GM12878 (cell line): ENCODE results near the gene ACAP2. TPM values are rescaled to one million over a fixed set of nuclear protein-coding genes. Genes with fewer than 3 reads are reported as not detected.

ENCODE experiments used
- ATAC-seq: fragments of 200-7000 bp; cut with Tn5 transposase; 3 replicates; pipeline ENCODE4 v1.9.1; 2020; ENCODE audit warnings: mild to moderate bottlenecking, moderate library complexity
- BruUV-seq: library from RNA; stranded (reverse); fragments of 400-500 nt; replicated peaks from 2 replicates; lab custom pipeline; 2021; lab: Mats Ljungman, UMichigan
- CTCF ChIA-PET: fragments of 300-600 bp; sonication (Branson Sonifier 250); formaldehyde crosslinking; extraction: SDS; loops from one replicate; lab custom pipeline; 2021; ENCODE audit warnings: inconsistent platforms; lab: Yijun Ruan, JAX
- POLR2A ChIA-PET: fragments of 350-600 bp; formaldehyde crosslinking; extraction: SDS; loops from one replicate; lab custom pipeline; 2021; ENCODE audit warnings: inconsistent platforms; lab: Charles Lee
- RAD21 ChIA-PET: fragments of 300-600 bp; sonication (Branson Sonifier 250); formaldehyde crosslinking; loops from one replicate; lab custom pipeline; 2023; ENCODE audit warnings: antibody characterized with exemption; ENCODE audit not compliant: unreplicated experiment; lab: Charles Lee
- SMC1A ChIA-PET: fragments of 300-600 bp; sonication (Branson Sonifier 250); formaldehyde crosslinking; loops from one replicate; lab custom pipeline; 2023; ENCODE audit not compliant: unreplicated experiment, uncharacterized antibody; lab: Charles Lee
- DNase-seq: peaks from one replicate; pipeline ENCODE4 v3.0.0-alpha.2; 2011; ENCODE audit warnings: low read depth, low spot score
- FAIRE-seq: peaks from 3 replicates; lab custom pipeline; 2011; peaks lifted over from hg19 to GRCh38; lab: Jason Lieb, UNC
- H2AFZ ChIP-seq: 2 replicates; pipeline ENCODE4 v1.6.0; 2011; ENCODE audit warnings: low read depth, low read length, control low read depth; ENCODE audit not compliant: control insufficient read depth
- H3K27ac ChIP-seq: 2 replicates; pipeline ENCODE4 v1.5.1; 2011; ENCODE audit warnings: control low read depth; ENCODE audit not compliant: control insufficient read depth, insufficient read depth
- H3K27me3 ChIP-seq, 2 experiments: replicated peaks in 1 of 2; 2 replicates each; pipeline versions ENCODE4 v1.6.0 to v1.6.1; 2011; ENCODE audit warnings: low read length in 1 of 2; ENCODE audit not compliant: control insufficient read depth in 2 of 2, insufficient read depth in 2 of 2
- H3K36me3 ChIP-seq, 2 experiments: 2 replicates each; pipeline ENCODE4 v1.5.1; 2011; ENCODE audit warnings: low read length in 1 of 2; ENCODE audit not compliant: control insufficient read depth in 2 of 2, insufficient read depth in 2 of 2
- H3K4me1 ChIP-seq: 2 replicates; pipeline ENCODE4 v1.6.1; 2011; ENCODE audit warnings: mild to moderate bottlenecking, low read length, moderate library complexity, mixed read lengths; ENCODE audit not compliant: control insufficient read depth, insufficient read depth
- H3K4me2 ChIP-seq: 2 replicates; pipeline ENCODE4 v1.6.0; 2011; ENCODE audit warnings: control low read depth; ENCODE audit not compliant: control insufficient read depth, insufficient read depth
- H3K4me3 ChIP-seq: fragments of 200-600 bp; sonication (generic); 2 replicates; pipeline ENCODE4 v1.5.1; 2016
- H3K79me2 ChIP-seq: 2 replicates; pipeline ENCODE4 v1.6.0; 2011; ENCODE audit warnings: low read length; ENCODE audit not compliant: control insufficient read depth, insufficient read depth
- H3K9ac ChIP-seq: 2 replicates; pipeline ENCODE4 v1.8.0; 2011; ENCODE audit warnings: low read length, control low read depth, mixed read lengths; ENCODE audit not compliant: control insufficient read depth, insufficient read depth
- H3K9me3 ChIP-seq: replicated peaks from 3 replicates; pipeline ENCODE4 v1.5.1; 2011; ENCODE audit warnings: mild to moderate bottlenecking, low read length; ENCODE audit not compliant: control insufficient read depth, insufficient read depth
- H4K20me1 ChIP-seq: 2 replicates; pipeline ENCODE4 v1.6.0; 2011; ENCODE audit not compliant: control insufficient read depth, insufficient read depth
- BMI1 ChIP-seq: fragments of 450-650 bp; IDR thresholded peaks from 2 replicates; pipeline ENCODE4 v1.6.1; 2016; ENCODE audit warnings: mild to moderate bottlenecking, moderate library complexity, borderline replicate concordance
- CTCF ChIP-seq, 3 experiments: IDR thresholded peaks in 2 of 3; conservative IDR thresholded peaks in 1 of 3; 2 replicates each; pipeline ENCODE4 v1.5.1; 2011; ENCODE audit warnings: low read depth in 3 of 3, low read length in 3 of 3, mild to moderate bottlenecking in 3 of 3, control low read depth in 2 of 3, moderate library complexity in 2 of 3, inconsistent platforms in 1 of 3, mixed read lengths in 1 of 3; ENCODE audit not compliant: control insufficient read depth in 2 of 3, insufficient read depth in 1 of 3; ENCODE audit errors: extremely low read depth in 1 of 3
- DPF2 ChIP-seq: fragments of 450-650 bp; IDR thresholded peaks from 2 replicates; pipeline ENCODE4 v1.6.1; 2017; ENCODE audit warnings: mild to moderate bottlenecking
- HDAC6 ChIP-seq: fragments of 200-600 bp; sonication (generic); IDR thresholded peaks from one replicate; pipeline ENCODE4 v1.8.0; 2017; ENCODE audit warnings: antibody characterized with exemption; ENCODE audit not compliant: unreplicated experiment
- MAX ChIP-seq: IDR thresholded peaks from 2 replicates; pipeline ENCODE4 v1.6.1; 2012; ENCODE audit warnings: low read depth, low read length, improper control_type of control experiment
- MYB ChIP-seq: fragments of 150-350 bp; IDR thresholded peaks from 2 replicates; pipeline ENCODE4 v1.6.1; 2014; ENCODE audit warnings: mild to moderate bottlenecking, low read depth, low read length, borderline replicate concordance
- RELB ChIP-seq: fragments of 450-650 bp; IDR thresholded peaks from 2 replicates; pipeline ENCODE4 v1.6.1; 2017; ENCODE audit warnings: low read depth, mild to moderate bottlenecking, moderate library complexity
- RUNX3 ChIP-seq: IDR thresholded peaks from 2 replicates; pipeline ENCODE4 v1.6.1; 2012; ENCODE audit warnings: low read length, inconsistent platforms
- SIX5 ChIP-seq: IDR thresholded peaks from 2 replicates; pipeline ENCODE4 v1.6.1; 2011; ENCODE audit warnings: mild to moderate bottlenecking, low read depth, low read length, moderate library complexity; ENCODE audit not compliant: severe bottlenecking
- SREBF1 ChIP-seq: IDR thresholded peaks from 2 replicates; pipeline ENCODE4 v1.6.1; 2012; ENCODE audit warnings: mild to moderate bottlenecking, low read length
- ZBTB4 ChIP-seq: fragments of 450-650 bp; formaldehyde crosslinking; IDR thresholded peaks from 2 replicates; pipeline ENCODE4 v1.4.0; 2022; ENCODE audit warnings: mild to moderate bottlenecking, moderate library complexity
- ZNF24 ChIP-seq: fragments of 450-650 bp; IDR thresholded peaks from 2 replicates; pipeline ENCODE4 v1.6.1; 2017; ENCODE audit warnings: antibody characterized with exemption, mild to moderate bottlenecking
- WGBS: methylation state at CpG from one replicate; pipeline ENCODE4 v1.1.6; 2016; ENCODE audit warnings: low lambda C conversion rate; ENCODE audit not compliant: insufficient replicate concordance, insufficient coverage; ENCODE audit errors: missing lambda C conversion rate; 5-methylcytosine and 5-hydroxymethylcytosine counted together
- in situ Hi-C: fragments of 300-500 bp; cut with MboI; formaldehyde crosslinking; loops from 9 replicates; pipeline ENCODE4 v1.14.3; 2018; ENCODE audit warnings: mixed read lengths
- intact Hi-C: fragments of 100-400 bp; cut with micrococcal nuclease; formaldehyde crosslinking; loops from one replicate; pipeline ENCODE4 v1.14.2; 2022; ENCODE audit not compliant: unreplicated experiment
- polyA plus RNA-seq, 11 experiments: library from polyadenylated mRNA; depleted of rRNA in 4 of 11; unstranded in 6 of 11; stranded (reverse) in 5 of 11; fragments of >200 nt; fragmentation: Nextera tagmentation in 4 of 11; fragmentation: Illumina TruSeq in 1 of 11; extraction: Ambion mirVana in 4 of 11; extraction: Trizol in 1 of 11; gene quantifications; 1 replicate in 1 of 11; 2 replicates in 10 of 11; pipeline versions ENCODE4 v1.2.1 to v1.2.3, GENCODE V29; 2011 to 2016; ENCODE audit warnings: inconsistent platforms in 2 of 11, missing spikeins in 2 of 11, low read depth in 1 of 11
- total RNA-seq, 4 experiments: library from RNA; depleted of rRNA in 3 of 4; stranded (reverse); fragments of >200 nt in 3 of 4; fragmentation: Illumina TruSeq in 1 of 4; extraction: Trizol in 1 of 4; gene quantifications; 2 replicates each; pipeline versions ENCODE4 v1.2.1 to v1.2.3, GENCODE V29; 2013 to 2021

ACAP2 gene
- total and polyA plus RNA-seq, 10 of the 15 experiments (the other 5 are each of a cell fraction or from before 2014, with no cell fraction given) = 7.1 to 53.8 (median 35.7) TPM

GRCh38 chr3:195270079-195270816 is 172.6 kb downstream of the ACAP2 start:
- FAIRE-seq (no peak), DNase-seq (no peak), ATAC-seq (peak; percentile 28)
- H4K20me1 ChIP-seq = no peaks in the 10 kb centered on the region
- ChIA-PET CTCF (interaction anchor here (0.6 to 3.9 kb wide), 45 partner anchors 8 to 615 kb away, joined by 3 to 179 read pairs (median 5); partner anchors contain the start of genes ACAP2, FAM43A, LSG1 and PPP1R2), RAD21 (interaction anchor here (0.7 to 3.5 kb wide), 20 partner anchors 9 to 599 kb away, joined by 3 to 84 read pairs (median 10); partner anchors contain the start of genes ACAP2, LSG1 and PPP1R2), POLR2A (interaction anchor here (0.6 to 2.6 kb wide), 6 partner anchors 9 to 598 kb away, joined by 3 to 12 read pairs (median 6); partner anchors contain the start of genes LSG1 and PPP1R2), SMC1A (interaction anchor here (0.7 to 4.3 kb wide), 15 partner anchors 8 to 587 kb away, joined by 3 to 66 read pairs (median 8); partner anchors contain the start of genes ACAP2 and PPP1R2)
- intact Hi-C loops (loop anchor here (2.0 to 10.0 kb wide), 2 partner anchors 173 to 585 kb away; partner anchors contain the start of gene ACAP2), in situ Hi-C loops (loop anchor here (10.0 kb wide), 1 partner anchor 255 kb away; no protein-coding TSS in a partner anchor)
- H3K9ac ChIP-seq = peak overlapping the region; percentile 65
- peak overlapping the region; percentile 59 for H3K27ac ChIP-seq
- H3K79me2 ChIP-seq = peaks cover 6% of the 10 kb centered on the region
- H3K4me3 ChIP-seq = peak overlapping the region; percentile 85
- no peaks in the 10 kb centered on the region for H3K27me3 ChIP-seq
- peak overlapping the region; percentile 82 for H3K4me2 ChIP-seq
- peaks cover 10% of the 10 kb centered on the region; the same call in 1 of the 2 replicates for H3K4me1 ChIP-seq
- no TSS peak for BruUV-seq
- H3K36me3 ChIP-seq = no peaks in the 10 kb centered on the region
- peak overlapping the region; percentile 89 for H2AFZ ChIP-seq
- H3K9me3 ChIP-seq = no peaks in the 10 kb centered on the region
- WGBS = 1% methylated on average over 52 of the region's 52 CpGs
- TF ChIP-seq SREBF1 (no peak), BMI1 (no peak), RELB (no peak), ZNF24 (no peak), MAX (peak; percentile 52; the same call in 1 of the 2 replicates), CTCF (IDR thresholded peaks at IDR 0.05 in 2 of 3, conservative IDR thresholded peaks at IDR 0.05 in 1 of 3; ENCODE audit: control insufficient read depth in 2 of 3, extremely low read depth in 1 of 3, insufficient read depth in 1 of 3, low read depth in 3 of 3, low read length in 3 of 3) (peak in 1 of 3 experiments; percentile 25; a peak in 2 of 6 replicates), SIX5 (no peak), RUNX3 (no peak), DPF2 (0 out of 2 replicates have a peak, but pooled peaks have one; percentile 19), MYB (no peak), ZBTB4 (CRISPR knock-in tag) (no peak), HDAC6 (peak; percentile 98)
